Gastroesophageal sphincter (tissue), 3 donors: ENCODE results near the gene TMEM208.

ENCODE experiments used
- CTCF ChIP-seq, 4 experiments: fragments of 200-600 bp in 2 of 4; fragments of 450-650 bp in 2 of 4; sonication (generic) in 1 of 4; IDR thresholded peaks; one replicate each; pipeline ENCODE4 v1.5.1; 2017 to 2019; ENCODE audit warnings: antibody characterized with exemption in 4 of 4, mild to moderate bottlenecking in 2 of 4, moderate library complexity in 2 of 4
- POLR2A ChIP-seq, 2 donors: fragments of 450-650 bp; IDR thresholded peaks; one replicate each; pipeline ENCODE4 v1.6.1; 2017; ENCODE audit warnings: antibody characterized with exemption in 2 of 2, mild to moderate bottlenecking in 2 of 2, moderate library complexity in 1 of 2

GRCh38 chr16:67188798-67189197 lies 38.1 kb upstream of the TMEM208 start:
- TF ChIP-seq CTCF (IDR thresholded peaks at IDR 0.05) = no peak
- no peak for TF ChIP-seq POLR2A (IDR thresholded peaks at IDR 0.05)
